Measurements from ENCODE around the gene TEX38. TPM values are rescaled to one million over a fixed set of nuclear protein-coding genes. Genes with fewer than 3 reads are reported as not detected.

The TEX38 gene
- total and polyA plus RNA-seq, 4 donors = not detected

DNA sequence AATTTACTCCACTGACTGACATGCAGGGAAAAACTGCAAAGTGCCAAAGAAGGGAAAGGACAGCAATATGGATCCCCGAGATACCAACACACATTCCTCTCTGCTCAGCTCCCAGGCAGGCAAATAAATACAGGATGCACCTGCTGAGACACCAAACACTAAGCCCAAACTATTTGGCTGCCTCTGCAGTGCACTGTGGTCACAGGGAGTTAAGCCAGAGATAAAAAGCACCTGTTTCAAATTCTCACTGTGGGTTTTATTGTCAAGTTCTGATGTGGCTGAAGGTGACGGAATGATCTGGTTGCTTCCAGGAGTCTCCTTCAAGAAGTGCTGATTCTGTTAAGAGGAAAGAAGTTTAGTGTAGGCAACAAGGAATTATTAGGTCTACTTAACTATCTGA, 17.7 kb downstream of the TEX38 start:
- TF ChIP-seq TAF1 (conservative IDR thresholded peaks at IDR 0.05) (no peak), SP1 (IDR thresholded peaks at IDR 0.05) (no peak), YY1 (IDR thresholded peaks at IDR 0.05) (no peak), FOXA2 (IDR thresholded peaks at IDR 0.05) (no peak)
- TF ChIP-seq, protein P1, sequence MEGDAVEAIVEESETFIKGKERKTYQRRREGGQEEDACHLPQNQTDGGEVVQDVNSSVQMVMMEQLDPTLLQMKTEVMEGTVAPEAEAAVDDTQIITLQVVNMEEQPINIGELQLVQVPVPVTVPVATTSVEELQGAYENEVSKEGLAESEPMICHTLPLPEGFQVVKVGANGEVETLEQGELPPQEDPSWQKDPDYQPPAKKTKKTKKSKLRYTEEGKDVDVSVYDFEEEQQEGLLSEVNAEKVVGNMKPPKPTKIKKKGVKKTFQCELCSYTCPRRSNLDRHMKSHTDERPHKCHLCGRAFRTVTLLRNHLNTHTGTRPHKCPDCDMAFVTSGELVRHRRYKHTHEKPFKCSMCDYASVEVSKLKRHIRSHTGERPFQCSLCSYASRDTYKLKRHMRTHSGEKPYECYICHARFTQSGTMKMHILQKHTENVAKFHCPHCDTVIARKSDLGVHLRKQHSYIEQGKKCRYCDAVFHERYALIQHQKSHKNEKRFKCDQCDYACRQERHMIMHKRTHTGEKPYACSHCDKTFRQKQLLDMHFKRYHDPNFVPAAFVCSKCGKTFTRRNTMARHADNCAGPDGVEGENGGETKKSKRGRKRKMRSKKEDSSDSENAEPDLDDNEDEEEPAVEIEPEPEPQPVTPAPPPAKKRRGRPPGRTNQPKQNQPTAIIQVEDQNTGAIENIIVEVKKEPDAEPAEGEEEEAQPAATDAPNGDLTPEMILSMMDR (IDR thresholded peaks at IDR 0.05; ENCODE audit: low read depth, low read length, missing input control) = no peak
- TF ChIP-seq, protein P2, sequence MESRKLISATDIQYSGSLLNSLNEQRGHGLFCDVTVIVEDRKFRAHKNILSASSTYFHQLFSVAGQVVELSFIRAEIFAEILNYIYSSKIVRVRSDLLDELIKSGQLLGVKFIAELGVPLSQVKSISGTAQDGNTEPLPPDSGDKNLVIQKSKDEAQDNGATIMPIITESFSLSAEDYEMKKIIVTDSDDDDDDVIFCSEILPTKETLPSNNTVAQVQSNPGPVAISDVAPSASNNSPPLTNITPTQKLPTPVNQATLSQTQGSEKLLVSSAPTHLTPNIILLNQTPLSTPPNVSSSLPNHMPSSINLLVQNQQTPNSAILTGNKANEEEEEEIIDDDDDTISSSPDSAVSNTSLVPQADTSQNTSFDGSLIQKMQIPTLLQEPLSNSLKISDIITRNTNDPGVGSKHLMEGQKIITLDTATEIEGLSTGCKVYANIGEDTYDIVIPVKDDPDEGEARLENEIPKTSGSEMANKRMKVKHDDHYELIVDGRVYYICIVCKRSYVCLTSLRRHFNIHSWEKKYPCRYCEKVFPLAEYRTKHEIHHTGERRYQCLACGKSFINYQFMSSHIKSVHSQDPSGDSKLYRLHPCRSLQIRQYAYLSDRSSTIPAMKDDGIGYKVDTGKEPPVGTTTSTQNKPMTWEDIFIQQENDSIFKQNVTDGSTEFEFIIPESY (IDR thresholded peaks at IDR 0.05) = no peak
- TF ChIP-seq, protein P3, sequence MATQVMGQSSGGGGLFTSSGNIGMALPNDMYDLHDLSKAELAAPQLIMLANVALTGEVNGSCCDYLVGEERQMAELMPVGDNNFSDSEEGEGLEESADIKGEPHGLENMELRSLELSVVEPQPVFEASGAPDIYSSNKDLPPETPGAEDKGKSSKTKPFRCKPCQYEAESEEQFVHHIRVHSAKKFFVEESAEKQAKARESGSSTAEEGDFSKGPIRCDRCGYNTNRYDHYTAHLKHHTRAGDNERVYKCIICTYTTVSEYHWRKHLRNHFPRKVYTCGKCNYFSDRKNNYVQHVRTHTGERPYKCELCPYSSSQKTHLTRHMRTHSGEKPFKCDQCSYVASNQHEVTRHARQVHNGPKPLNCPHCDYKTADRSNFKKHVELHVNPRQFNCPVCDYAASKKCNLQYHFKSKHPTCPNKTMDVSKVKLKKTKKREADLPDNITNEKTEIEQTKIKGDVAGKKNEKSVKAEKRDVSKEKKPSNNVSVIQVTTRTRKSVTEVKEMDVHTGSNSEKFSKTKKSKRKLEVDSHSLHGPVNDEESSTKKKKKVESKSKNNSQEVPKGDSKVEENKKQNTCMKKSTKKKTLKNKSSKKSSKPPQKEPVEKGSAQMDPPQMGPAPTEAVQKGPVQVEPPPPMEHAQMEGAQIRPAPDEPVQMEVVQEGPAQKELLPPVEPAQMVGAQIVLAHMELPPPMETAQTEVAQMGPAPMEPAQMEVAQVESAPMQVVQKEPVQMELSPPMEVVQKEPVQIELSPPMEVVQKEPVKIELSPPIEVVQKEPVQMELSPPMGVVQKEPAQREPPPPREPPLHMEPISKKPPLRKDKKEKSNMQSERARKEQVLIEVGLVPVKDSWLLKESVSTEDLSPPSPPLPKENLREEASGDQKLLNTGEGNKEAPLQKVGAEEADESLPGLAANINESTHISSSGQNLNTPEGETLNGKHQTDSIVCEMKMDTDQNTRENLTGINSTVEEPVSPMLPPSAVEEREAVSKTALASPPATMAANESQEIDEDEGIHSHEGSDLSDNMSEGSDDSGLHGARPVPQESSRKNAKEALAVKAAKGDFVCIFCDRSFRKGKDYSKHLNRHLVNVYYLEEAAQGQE (IDR thresholded peaks at IDR 0.05) = no peak
- no peaks in the 10 kb centered on the region for H3K27me3 ChIP-seq (ENCODE audit: control insufficient read depth in 4 of 4, insufficient read depth in 4 of 4, low read length in 3 of 4)
- H3K27ac ChIP-seq (ENCODE audit: low read depth in 1 of 2, low read length in 2 of 2) = no peak overlapping the region
- WGBS = 89% methylated on average over 2 of the region's 2 CpGs
- peaks cover 16 to 66% (median 37%) of the 10 kb centered on the region in 4 donors for H3K36me3 ChIP-seq (ENCODE audit: control insufficient read depth in 4 of 4, insufficient read depth in 3 of 4, low read depth in 1 of 4, low read length in 3 of 4)
- DNase-seq (ENCODE audit: low spot score) = no peak
- no peaks in the 10 kb centered on the region for H3K9me3 ChIP-seq (ENCODE audit: control insufficient read depth in 4 of 4, low read length in 3 of 4)
- H3K9ac ChIP-seq (ENCODE audit: low read depth in 1 of 2, low read length in 2 of 2) = no peak overlapping the region
- H3K4me1 ChIP-seq (ENCODE audit: control insufficient read depth in 4 of 4, insufficient read depth in 4 of 4, low read length in 3 of 4) = peaks cover 0 to 9% (median 7%) of the 10 kb centered on the region in 4 donors
- no peak overlapping the region for H3K4me3 ChIP-seq (ENCODE audit: low read depth in 1 of 3, low read length in 3 of 3)

DNA sequence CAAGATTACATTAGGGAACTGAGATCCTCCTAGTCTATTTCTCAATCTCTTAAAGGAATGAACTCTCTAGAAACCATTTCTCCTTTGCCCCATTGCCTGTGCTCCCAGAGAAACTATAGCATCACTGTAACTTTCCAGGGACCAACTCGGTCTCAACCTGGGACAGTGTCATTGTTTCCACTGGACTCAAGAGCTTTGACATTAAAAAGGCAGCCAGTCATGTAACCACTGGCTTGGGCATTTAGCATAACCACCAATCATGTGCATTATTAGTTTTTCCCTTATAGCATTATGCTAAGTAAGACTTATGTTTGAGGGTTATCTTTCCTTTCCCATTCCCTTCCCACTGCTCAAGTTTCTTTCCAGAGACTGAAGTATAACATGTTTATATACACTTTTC, 18.2 kb downstream of the TEX38 start:
- Histone ChIP-seq H3K9ac (ENCODE audit: low read depth in 1 of 2, low read length in 2 of 2) (no peak overlapping the region), H3K9me3 (ENCODE audit: control insufficient read depth in 4 of 4, low read length in 3 of 4) (no peaks in the 10 kb centered on the region), H3K4me3 (ENCODE audit: low read depth in 1 of 3, low read length in 3 of 3) (no peak overlapping the region), H3K36me3 (ENCODE audit: control insufficient read depth in 4 of 4, insufficient read depth in 3 of 4, low read depth in 1 of 4, low read length in 3 of 4) (peaks cover 14 to 61% (median 33%) of the 10 kb centered on the region in 4 donors), H3K4me1 (ENCODE audit: control insufficient read depth in 4 of 4, insufficient read depth in 4 of 4, low read length in 3 of 4) (peaks cover 0 to 9% (median 7%) of the 10 kb centered on the region in 4 donors), H3K27ac (ENCODE audit: low read depth in 1 of 2, low read length in 2 of 2) (no peak overlapping the region), H3K27me3 (ENCODE audit: control insufficient read depth in 4 of 4, insufficient read depth in 4 of 4, low read length in 3 of 4) (no peaks in the 10 kb centered on the region)
- TF ChIP-seq, protein P1 (IDR thresholded peaks at IDR 0.05; ENCODE audit: low read depth, low read length, missing input control) = no peak
- no peak for TF ChIP-seq EGR1 (IDR thresholded peaks at IDR 0.05; ENCODE audit: low read depth in 2 of 2)
- TF ChIP-seq FOXA1 (IDR thresholded peaks at IDR 0.05) = no peak
- WGBS = 91% methylated on average over 1 of the region's 1 CpG
- no peak for DNase-seq (ENCODE audit: low spot score)
